Endothelial cell of umbilical vein (primary cell): ENCODE measurements around the gene PAK6. TPM values are rescaled to one million over a fixed set of nuclear protein-coding genes. Genes with fewer than 3 reads are reported as not detected.

Source experiments
- BruUV-seq: library from RNA; stranded (reverse); fragments of 400-500 nt; replicated peaks from 2 replicates; lab custom pipeline; 2021; lab: Mats Ljungman, UMichigan
- CTCF ChIA-PET: fragments of 300-600, 350-600 bp; sonication (Branson Sonifier 250); formaldehyde crosslinking; loops from one replicate; lab custom pipeline; 2021; ENCODE audit warnings: antibody characterized with exemption, inconsistent platforms; lab: Charles Lee
- POLR2A ChIA-PET: fragments of 300-600, 350-600 bp; sonication (Branson Sonifier 250); formaldehyde crosslinking; loops from one replicate; lab custom pipeline; 2021; ENCODE audit warnings: antibody characterized with exemption, inconsistent platforms; lab: Charles Lee
- DNase-seq: peaks from one replicate; pipeline ENCODE4 v3.0.0-alpha.2; 2011; ENCODE audit warnings: low read depth, low spot score
- FAIRE-seq: peaks from 2 replicates; lab custom pipeline; 2011; peaks lifted over from hg19 to GRCh38; lab: Jason Lieb, UNC
- H2AFZ ChIP-seq: 2 replicates; pipeline ENCODE4 v1.6.0; 2012; ENCODE audit warnings: low read depth, low read length, control low read depth, inconsistent platforms
- H3K27ac ChIP-seq: 2 replicates; pipeline ENCODE4 v1.5.1; 2011; ENCODE audit warnings: low read depth, mild to moderate bottlenecking, control low read depth, low read length, moderate library complexity; ENCODE audit not compliant: insufficient read depth
- H3K27me3 ChIP-seq, 2 experiments: 2 replicates each; pipeline versions ENCODE4 v1.6.0 to v1.6.1; 2011; ENCODE audit warnings: low read length in 2 of 2, mixed read lengths in 1 of 2; ENCODE audit not compliant: control insufficient read depth in 2 of 2, insufficient read depth in 2 of 2
- H3K36me3 ChIP-seq, 2 experiments: 2 replicates in 1 of 2; 3 replicates in 1 of 2; pipeline ENCODE4 v1.5.1; 2011; ENCODE audit warnings: low read length in 2 of 2, mild to moderate bottlenecking in 1 of 2, moderate library complexity in 1 of 2; ENCODE audit not compliant: control insufficient read depth in 2 of 2, insufficient read depth in 2 of 2; ENCODE audit errors: extremely low read depth in 1 of 2
- H3K4me1 ChIP-seq: 3 replicates; pipeline ENCODE4 v1.5.1; 2011; ENCODE audit warnings: mild to moderate bottlenecking, low read length; ENCODE audit not compliant: control insufficient read depth, insufficient read depth; ENCODE audit errors: extremely low read depth
- H3K4me2 ChIP-seq: 2 replicates; pipeline ENCODE4 v1.6.1; 2011; ENCODE audit warnings: low read length, control low read depth, mixed read lengths; ENCODE audit not compliant: insufficient read depth
- H3K4me3 ChIP-seq, 3 experiments: fragments of 200-600 bp in 1 of 3; sonication (generic), shearing (Covaris generic) in 1 of 3; replicated peaks in 1 of 3; 2 replicates each; pipeline ENCODE4 v1.5.1; 2011 to 2016; ENCODE audit warnings: control low read depth in 3 of 3, low read length in 3 of 3, mild to moderate bottlenecking in 2 of 3, inconsistent platforms in 1 of 3, low read depth in 1 of 3, moderate library complexity in 1 of 3; ENCODE audit not compliant: insufficient read depth in 1 of 3
- H3K79me2 ChIP-seq: 2 replicates; pipeline ENCODE4 v1.6.0; 2012; ENCODE audit warnings: low read length, inconsistent platforms; ENCODE audit not compliant: control insufficient read depth, insufficient read depth
- H3K9ac ChIP-seq: replicated peaks from 2 replicates; pipeline ENCODE3; 2011; ENCODE audit warnings: low read length, control low read depth; ENCODE audit not compliant: insufficient read depth; ENCODE audit errors: extremely low read depth
- H3K9me1 ChIP-seq: replicated peaks from 3 replicates; pipeline ENCODE4 v1.6.0; 2011; ENCODE audit warnings: mild to moderate bottlenecking, low read length; ENCODE audit not compliant: control insufficient read depth, insufficient read depth; ENCODE audit errors: extremely low read depth
- H3K9me3 ChIP-seq: replicated peaks from 2 replicates; pipeline ENCODE4 v1.5.1; 2012; ENCODE audit warnings: low read length, inconsistent platforms; ENCODE audit not compliant: control insufficient read depth, insufficient read depth
- H4K20me1 ChIP-seq: replicated peaks from 2 replicates; pipeline ENCODE3; 2011; ENCODE audit warnings: mild to moderate bottlenecking, low read length; ENCODE audit not compliant: control insufficient read depth, insufficient read depth; ENCODE audit errors: extremely low read depth
- CTCF ChIP-seq, 2 donors: IDR thresholded peaks; 1 replicate in 1 of 2; 2 replicates in 1 of 2; pipeline ENCODE4 v1.5.1; 2011; ENCODE audit warnings: low read length in 2 of 2, mild to moderate bottlenecking in 2 of 2, moderate library complexity in 2 of 2, control low read depth in 1 of 2, inconsistent platforms in 1 of 2, low read depth in 1 of 2; ENCODE audit not compliant: insufficient read depth in 1 of 2; ENCODE audit errors: extremely low read depth in 1 of 2
- FOS ChIP-seq: IDR thresholded peaks from 2 replicates; pipeline ENCODE4 v1.6.1; 2011; ENCODE audit warnings: mild to moderate bottlenecking, low read length, moderate library complexity, borderline replicate concordance; ENCODE audit not compliant: insufficient read depth
- GATA2 ChIP-seq: IDR thresholded peaks from 2 replicates; pipeline ENCODE4 v1.7.0; 2011; ENCODE audit warnings: low read depth, mild to moderate bottlenecking, moderate library complexity, mixed read lengths, low read length; ENCODE audit not compliant: insufficient read length, insufficient read depth
- JUN ChIP-seq: IDR thresholded peaks from 2 replicates; pipeline ENCODE4 v1.6.1; 2011; ENCODE audit warnings: borderline replicate concordance, low read depth; ENCODE audit not compliant: insufficient read length, insufficient read depth
- dilution Hi-C: fragments of 300-500 bp; cut with MboI; formaldehyde crosslinking; loops from one replicate; pipeline ENCODE4 v1.15.0; 2019; ENCODE audit warnings: low sequenced_read_pairs; ENCODE audit not compliant: extremely low pct_ligation_motif_present
- intact Hi-C: fragments of 100-400 bp; cut with micrococcal nuclease; formaldehyde crosslinking; loops from one replicate; pipeline ENCODE4 v1.10.0; 2022
- polyA plus RNA-seq, 4 experiments: library from polyadenylated mRNA; depleted of rRNA in 3 of 4; stranded (reverse) in 3 of 4; unstranded in 1 of 4; fragments of >200 nt; gene quantifications; 2 replicates each; pipeline versions ENCODE4 v1.2.1 to v1.2.3, GENCODE V29; 2011 to 2012; ENCODE audit warnings: missing spikeins in 1 of 4
- total RNA-seq: library from RNA; stranded (reverse); gene quantifications from 2 replicates; pipeline ENCODE4 v1.2.3, GENCODE V29; 2021

The PAK6 gene
- total and polyA plus RNA-seq, 2 donors (not counting 3 experiments of a cell fraction or from before 2014, with no cell fraction given) = not detected

GRCh38 chr15:40323953-40324937 lies 85.4 kb downstream of the PAK6 start:
- FAIRE-seq = no peak
- ChIA-PET POLR2A (interaction anchor here (1.2 kb wide), 1 partner anchor 10 kb away, joined by 4 read pairs; no protein-coding TSS in a partner anchor), CTCF (interaction anchor here (1.0 to 15.0 kb wide), 11 partner anchors 10 to 277 kb away, joined by 3 to 287 read pairs (median 6); partner anchors contain the start of gene CCDC9B)
- intact Hi-C loops (loop anchor here (1.0 kb wide), 4 partner anchors 9 to 98 kb away; partner anchors contain the start of gene DISP2), dilution Hi-C loops (no loop called here)
- Histone ChIP-seq H4K20me1 (no peaks in the 10 kb centered on the region), H3K79me2 (peaks cover 11% of the 10 kb centered on the region), H2AFZ (peak overlapping the region; percentile 24), H3K36me3 (no peaks in the 10 kb centered on the region), H3K4me1 (peaks cover 57% of the 10 kb centered on the region), H3K9me1 (no peaks in the 10 kb centered on the region), H3K4me3 (peak overlapping the region; percentile 57 to 79 (median 67)), H3K27me3 (no peaks in the 10 kb centered on the region), H3K9ac (peak overlapping the region; percentile 67), H3K27ac (peak overlapping the region; percentile 8), H3K9me3 (no peaks in the 10 kb centered on the region), H3K4me2 (peak overlapping the region; percentile 90)
- peak; percentile 37 for DNase-seq
- no TSS peak for BruUV-seq
- no peak for TF ChIP-seq CTCF (IDR thresholded peaks at IDR 0.05; ENCODE audit: extremely low read depth in 1 of 2, insufficient read depth in 1 of 2, low read depth in 1 of 2, low read length in 2 of 2)
- TF ChIP-seq JUN = no peak
- TF ChIP-seq GATA2 = no peak
- no peak for TF ChIP-seq FOS
